ENCODE measurements around the gene CCDC6.
"Not testable (repeated sequence)": the region's sequence is repeated elsewhere in the genome, so short reads cannot be mapped to it uniquely, and the experiment has no call there.

The CCDC6 gene

DNA sequence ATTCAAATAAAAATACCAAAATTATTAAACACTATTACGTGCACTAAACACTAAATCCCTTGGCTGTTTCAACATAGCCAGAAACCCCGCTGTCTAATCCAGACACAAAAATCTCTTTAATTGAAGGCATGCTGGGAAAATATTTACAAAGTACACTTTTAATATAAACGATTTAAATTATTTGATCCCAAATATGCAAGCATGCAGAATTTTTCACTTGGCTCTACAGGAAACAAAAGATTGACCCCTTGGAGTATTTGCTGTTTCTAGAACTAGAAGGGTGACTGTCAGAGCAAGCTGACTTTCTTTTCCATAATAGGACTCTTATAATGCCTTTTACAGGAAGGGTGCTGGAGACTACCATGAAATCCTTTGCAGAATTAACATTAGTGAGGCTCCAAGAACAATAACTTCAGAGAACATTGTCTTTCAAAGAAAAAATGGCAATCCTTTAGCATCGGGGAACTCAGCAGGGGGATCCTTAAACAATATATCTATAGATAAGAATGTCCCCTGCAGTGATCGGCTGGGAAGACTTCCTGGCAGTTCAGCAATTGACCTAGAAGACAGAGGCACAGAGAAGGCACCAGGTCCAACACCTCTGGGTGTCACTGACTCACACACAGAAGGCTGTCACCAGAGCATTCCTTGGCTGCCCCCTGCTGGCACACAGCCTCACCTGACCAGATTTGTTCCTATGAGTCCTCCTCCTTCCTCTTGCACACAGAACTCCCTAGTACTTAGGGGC is 97.3 kb downstream of the CCDC6 start:
- DNase-seq (ENCODE audit: low read depth): peak; percentile 40

DNA sequence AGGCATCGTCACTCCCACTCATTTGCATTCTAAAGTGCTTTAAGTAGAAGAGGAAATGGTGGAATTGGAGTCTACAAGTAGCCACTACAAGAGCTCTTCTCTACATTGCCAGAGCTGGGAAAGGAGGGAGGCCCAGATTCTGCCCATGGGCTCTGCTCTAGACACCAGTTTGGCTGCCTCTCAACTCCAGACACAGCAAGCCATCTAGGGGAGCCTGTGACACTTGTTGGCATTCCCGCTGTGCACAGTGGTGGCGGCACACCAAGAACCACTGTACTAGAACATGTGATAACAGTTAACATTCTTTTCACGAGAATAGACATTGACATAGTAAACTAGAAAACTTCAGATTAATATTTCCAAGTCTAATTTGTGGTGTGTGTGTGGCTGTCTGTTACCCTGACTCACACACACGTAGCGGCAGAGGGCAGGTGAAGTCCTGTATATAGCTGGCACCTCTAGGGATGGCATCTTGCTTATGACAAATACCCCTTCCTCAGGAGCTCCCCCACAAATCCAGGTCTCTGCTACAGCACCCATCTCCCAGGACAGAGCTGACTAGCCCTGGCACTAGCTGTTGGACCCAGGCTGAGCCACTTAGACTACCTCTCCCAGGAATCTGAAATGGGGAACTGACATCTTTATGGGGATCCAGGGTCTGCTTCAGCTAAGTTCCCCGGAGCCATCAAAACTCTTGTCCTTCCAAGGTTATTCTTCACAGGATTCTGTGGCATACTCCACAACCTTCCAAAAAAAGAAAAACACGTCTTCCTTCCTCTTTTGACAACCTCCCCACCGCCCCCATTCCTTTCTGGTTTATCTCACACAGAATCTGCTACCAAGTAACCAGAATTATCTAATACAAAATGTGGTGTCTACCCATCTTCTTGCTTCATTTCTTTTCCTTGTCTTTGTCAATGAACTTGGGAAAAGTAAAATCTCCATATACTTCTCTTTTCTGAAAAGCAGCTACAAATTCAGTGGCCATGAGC is 98.4 kb downstream of the CCDC6 start:
- no peak for DNase-seq (ENCODE audit: low read depth)

DNA sequence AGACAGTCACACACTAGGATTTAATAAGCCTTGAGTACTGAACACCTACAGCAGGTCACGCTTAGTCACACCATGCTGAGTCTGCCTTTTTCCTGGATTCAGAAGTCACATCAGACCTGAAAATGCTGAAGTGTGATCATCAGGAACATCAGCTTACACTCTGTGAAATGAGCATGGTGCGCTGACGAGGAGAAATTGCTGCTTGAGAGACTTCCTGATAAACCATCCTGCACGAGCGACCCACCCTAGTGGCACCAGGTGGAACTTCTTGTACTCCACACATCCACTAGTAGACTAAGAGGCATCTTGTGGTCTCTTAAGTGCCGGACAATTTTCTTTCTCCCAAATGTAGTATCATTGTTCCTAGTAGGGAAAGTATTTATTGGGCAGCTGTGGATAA is 101.3 kb downstream of the CCDC6 start:
- DNase-seq (ENCODE audit: low read depth): peak; percentile 29

DNA sequence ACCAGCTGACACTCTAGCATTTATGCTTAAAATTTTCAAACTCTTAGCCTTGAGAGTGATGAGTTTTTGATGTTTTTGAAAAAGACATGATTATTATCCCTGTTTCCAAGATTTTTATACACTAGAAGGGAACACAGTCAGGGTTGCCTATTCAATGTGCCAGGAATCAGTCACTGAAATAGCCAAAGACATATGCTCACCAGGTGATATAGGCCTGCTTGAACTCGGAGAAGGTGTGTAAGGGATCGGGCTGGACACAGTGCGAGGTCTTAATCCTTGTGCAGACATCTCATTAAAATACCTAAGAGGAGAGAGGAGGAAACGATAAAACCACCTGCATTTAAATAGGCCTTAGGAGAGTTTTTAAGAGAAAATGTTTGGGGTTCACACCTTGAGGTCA is 102.1 kb downstream of the CCDC6 start:
- no peak for DNase-seq (ENCODE audit: low read depth)

DNA sequence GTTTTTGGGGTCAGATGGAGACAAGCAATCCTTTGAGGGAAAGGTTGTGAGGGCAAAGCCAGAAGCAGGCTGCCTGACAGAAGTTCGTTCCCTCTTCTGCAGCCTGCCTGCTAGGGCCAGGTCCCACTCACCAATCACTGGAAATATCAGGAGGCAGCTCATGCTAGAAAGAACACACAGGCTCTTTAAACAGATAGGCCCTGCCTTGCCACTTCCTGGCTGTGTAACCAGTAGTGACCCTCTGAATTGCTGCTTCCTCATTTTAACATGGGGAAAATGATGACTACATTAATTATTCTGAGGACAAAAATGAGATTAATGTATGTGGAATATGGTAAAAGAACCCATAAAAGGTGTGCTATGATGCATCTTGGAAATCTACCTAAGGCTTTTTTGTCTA is 102.6 kb downstream of the CCDC6 start:
- DNase-seq (ENCODE audit: low read depth): no peak

DNA sequence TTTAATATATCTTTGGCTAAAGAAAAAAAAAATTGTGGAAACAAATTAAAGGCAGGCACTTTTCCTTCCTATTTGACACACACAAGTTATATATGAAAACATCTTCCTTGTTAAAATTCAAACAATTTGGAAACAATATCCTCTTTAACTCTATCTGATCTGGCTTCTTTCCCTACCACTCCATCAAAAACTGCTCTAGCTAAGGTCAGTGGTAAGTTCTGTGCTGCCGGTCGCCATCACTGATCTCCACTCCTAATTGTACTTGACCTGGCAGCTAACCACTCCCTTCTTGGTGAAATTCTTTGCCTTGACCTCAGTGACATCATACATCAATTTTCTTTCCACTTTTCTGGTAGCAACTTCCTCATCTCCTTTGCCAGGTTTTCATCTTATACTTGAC is 105.2 kb downstream of the CCDC6 start:
- DNase-seq (ENCODE audit: low read depth): no peak

DNA sequence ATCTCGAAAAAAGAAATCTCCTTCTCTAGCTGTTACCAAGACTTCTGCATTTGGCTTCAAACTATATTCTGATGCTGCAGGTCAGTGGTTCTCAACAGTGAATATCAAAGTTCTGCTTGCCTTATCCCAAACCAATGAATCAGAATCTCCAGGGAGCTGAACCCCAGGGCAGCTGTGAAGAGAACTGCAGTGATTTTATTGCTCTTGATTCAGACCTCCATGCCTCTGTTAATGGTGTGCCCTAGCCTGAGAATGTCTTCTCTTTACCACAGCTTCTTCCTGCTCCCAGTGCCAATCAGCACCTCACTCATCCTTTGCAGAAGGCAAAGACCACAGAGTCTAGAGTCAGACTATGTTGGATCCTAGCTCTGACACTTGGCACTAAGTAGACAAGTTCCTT is 106.9 kb downstream of the CCDC6 start:
- DNase-seq (ENCODE audit: low read depth): no peak

DNA sequence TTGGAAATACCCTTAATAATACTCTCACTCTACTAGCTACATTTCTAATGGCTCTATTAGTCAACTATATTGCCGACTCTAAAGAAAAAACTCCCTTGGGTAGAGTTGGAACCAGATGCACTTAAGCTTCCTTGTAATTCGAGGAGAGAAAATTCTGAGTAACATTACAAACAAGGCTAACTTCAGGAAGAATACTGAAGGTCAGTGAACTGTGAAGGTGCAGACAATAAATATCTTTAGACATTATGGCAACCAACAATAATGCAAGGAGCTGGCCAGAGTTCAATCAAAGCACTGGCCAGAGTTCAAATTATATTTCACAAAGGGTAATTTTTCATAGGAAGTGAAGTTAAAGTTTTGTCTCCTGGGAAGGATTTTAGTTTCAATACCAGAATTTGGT is 112.4 kb downstream of the CCDC6 start:
- peak; percentile 14 for DNase-seq (ENCODE audit: low read depth)

DNA sequence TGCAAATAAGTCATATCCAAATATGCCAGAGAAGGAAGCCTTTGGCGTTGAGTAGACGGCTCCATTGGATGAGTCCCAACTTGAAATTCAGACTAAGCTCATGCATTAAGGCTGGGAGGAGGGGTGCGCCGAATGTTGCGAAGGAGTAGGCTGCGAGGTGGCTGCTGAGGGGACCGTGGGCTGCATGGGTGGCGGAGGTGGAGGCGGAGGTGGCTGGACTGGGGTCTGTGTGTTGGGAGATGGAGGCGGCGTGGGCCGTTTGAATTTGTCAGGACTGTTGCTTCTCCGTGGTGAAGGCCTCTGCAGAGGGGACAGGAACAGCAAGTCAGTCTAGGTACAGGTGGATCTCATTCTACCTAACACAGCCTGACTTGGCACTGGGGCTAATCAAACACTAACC is 113.5 kb downstream of the CCDC6 start:
- DNase-seq (ENCODE audit: low read depth): no peak

DNA sequence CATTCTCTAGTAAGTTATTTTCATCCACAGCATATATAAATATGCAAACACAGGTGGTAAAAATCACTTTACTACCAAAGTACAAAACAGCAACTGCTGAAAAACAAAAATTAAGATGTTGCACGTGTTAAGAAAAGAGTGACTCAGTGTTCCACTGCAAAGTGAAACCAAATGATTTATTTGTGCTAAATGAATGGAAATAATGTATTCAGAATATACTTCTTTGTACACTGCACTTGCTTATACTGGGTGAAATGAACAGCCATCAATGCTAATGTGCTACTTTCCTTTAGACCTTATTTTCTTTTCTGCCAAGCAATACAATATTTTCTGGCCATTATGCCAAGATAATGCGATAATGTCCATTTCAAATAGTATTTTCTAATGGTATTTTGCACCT is 114.8 kb downstream of the CCDC6 start:
- no peak for DNase-seq (ENCODE audit: low read depth)

DNA sequence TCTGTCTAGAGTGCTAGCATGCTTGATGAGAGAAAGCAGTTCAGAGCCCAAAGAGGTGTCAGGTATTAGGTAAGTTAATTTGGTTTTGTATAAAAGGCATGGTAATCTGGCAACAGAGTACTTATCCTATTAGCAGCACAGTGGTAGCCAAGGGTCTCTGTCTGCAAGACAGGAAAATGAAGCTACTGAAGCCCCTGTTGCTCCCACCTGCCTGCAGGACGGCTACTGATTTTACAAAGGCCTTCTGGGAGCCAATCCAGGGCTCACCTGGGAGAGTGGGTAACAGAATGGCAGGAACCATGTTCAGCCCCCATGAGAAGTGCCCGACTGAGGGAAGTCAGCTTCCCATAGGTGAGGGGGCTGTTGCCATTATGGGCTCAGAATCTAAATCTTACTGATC is 116.3 kb downstream of the CCDC6 start:
- not testable (repeated sequence) for DNase-seq (ENCODE audit: low read depth)

DNA sequence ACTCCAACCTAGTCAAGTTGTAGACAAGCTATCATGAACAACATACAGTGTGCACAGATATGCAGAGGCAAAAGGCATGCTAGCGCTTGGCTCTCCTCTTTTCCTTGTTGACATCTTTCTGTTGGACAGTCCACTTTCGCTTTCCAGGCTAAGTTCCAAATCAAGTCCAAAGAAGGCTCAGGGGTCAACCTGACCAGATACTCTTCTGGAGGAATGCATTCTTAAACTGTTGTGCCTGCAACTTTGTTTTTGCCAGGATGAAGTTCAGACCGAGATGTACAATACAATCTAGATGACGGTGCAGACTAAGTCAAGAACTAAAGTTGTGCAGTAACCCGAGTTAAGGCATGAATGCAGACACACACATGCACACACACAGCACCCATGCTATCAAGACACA is 117.4 kb downstream of the CCDC6 start:
- not testable (repeated sequence) for DNase-seq (ENCODE audit: low read depth)

DNA sequence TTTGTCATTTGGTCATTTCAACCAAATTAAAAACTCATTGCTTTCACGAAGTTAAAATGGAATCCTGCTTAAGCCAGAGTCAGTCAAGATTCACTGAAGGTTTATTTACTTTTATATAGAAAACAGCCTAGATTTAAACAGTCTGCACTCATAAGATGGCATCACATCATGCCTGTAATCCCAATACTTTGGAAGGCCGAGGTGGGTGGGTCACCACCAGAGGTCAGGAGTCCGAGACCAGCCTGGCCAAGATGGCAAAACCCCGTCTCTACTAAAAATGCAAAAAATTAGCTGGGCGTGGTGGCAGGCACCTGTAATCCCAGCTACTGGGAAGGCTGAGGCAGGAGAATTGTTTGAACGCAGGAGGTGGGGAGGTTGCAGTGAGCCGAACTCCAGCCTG is 119.3 kb downstream of the CCDC6 start:
- DNase-seq (ENCODE audit: low read depth): not testable (repeated sequence)

DNA sequence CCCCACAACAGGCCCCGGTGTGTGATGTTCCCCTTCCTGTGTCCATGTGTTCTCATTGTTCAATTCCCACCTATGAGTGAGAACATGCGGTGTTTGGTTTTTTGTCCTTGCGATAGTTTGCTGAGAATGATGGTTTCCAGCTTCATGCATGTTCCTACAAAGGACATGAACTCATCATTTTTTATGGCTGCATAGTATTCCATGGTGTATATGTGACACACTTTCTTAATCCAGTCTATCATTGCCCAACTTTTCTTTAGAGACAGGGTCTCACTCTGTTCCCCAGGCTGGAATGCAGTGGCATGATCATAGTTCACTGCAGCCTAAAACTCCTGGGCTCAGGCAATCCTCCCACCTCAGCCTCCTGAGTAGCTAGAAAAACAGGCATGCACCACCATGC is 120.9 kb downstream of the CCDC6 start:
- not testable (repeated sequence) for DNase-seq (ENCODE audit: low read depth)

DNA sequence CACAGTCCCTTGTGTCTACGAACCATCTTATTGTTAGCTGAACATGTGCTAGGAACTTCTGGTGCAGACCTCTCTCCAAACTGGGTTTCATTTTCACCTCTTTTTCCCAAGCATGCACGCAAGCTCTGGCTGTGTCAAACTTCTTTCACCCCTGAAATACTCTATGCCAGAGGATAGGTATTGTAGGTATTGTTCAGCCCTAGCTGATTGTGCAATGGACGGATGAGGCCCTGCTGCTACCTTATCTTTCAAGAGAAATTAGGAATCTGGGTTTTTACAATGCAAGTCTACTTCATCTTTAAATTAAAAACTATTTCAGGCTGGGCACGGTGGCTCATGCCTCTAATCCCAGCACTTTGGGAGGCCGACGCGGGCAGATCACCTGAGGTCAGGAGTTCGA is 124.8 kb downstream of the CCDC6 start:
- DNase-seq (ENCODE audit: low read depth): no peak

DNA sequence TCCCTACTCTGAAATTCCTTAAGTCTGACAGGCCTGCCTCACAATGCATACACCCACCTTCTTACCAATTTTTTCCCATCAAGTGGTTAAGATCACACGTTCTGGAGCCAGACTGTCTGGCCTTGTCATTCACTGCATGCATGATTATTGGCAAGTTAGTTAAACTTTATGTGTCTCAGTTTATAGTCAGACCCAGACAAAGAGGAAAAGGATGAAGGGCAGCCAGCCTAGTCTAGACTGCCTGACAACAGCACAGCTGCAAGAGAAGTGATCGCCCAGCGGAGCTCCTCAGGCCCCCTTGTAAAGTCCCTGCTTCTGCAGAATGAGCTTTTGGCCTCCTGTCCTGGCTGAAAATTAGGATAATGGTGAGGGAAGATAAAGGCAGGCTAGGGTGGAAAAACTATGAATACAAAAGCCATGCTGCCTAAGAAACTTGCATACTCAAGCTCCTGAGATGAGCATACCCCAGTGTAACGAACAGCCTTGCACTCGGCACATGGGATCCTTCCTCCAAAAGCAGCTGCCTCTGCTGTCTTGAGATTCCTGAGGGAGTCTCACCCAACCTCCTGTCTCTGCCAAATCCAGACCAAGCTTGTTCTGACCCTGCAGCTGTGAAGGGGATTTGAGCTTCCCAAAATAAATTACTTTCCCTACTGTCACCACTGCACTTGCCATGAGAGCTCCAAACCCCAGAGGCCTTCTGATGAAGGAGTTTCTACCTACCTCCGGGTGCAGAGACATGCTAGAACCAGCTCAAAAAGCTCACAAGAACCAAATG is 126.4 kb downstream of the CCDC6 start:
- DNase-seq (ENCODE audit: low read depth): no peak

DNA sequence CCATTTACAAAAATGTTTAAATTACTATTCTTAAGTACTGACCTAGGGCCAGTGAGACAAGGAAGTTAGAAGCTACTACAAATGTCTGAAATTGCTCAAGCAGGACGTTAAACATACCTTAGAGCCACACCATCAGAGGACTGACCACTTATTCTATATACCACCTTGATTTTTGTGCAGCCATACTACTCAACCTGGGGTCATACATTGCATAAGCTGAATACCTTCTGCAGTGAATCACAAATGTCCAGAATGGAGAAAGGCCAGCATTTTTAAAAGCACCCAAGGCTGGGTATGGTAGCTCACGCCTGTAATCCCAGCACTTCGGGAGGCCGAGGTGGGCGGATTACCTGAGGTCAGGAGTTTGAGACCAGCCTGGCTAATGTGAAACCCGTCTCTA is 131.9 kb downstream of the CCDC6 start:
- no peak for DNase-seq (ENCODE audit: low read depth)

DNA sequence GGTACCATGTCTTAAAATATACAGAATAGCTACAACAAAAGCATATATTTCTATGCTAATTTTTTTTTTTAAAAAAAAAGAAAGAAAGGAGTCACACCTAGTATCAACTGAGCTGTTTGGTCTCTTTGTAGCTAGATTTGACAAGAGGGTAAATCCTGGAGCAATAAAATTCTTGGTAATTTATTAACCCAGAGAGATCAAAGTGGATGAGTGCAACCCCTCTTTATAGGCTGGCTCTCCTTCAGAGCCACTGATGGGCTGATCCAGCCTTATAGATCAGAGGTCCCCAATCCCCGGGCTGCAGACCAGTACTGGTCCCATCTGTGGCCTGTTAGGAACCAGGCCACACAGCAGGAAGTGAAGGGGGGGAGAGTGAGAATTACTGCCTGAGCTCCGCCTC is 133.3 kb downstream of the CCDC6 start:
- DNase-seq (ENCODE audit: low read depth): no peak

DNA sequence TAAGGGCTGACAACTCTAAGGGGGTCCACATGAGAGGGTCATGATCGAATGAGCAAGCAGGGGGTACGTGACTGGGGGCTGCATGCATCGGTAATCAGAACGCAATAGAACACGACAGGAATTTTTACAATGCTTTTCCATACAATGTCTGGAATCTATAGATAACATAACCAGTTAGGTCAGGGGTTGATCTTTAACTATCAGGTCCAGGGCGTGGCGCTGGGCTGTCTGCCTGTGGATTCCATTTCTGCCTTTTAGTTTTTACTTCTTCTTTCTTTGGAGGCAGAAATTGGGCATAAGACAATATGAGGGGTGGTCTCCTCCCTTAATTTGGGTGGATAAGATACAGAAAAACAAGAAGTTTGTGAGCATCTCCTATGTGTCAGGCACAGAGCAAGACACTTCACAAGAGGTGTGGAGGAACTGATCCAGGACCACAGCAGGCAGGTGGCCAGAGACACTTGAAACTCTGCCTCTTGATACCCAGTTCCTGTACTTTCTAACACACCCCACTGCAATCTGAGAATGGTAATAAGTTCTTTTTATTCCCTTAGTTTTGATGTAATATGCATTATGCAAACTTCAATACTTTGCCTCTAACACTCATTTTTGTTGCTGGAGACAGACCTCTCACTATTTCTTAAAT is 135.1 kb downstream of the CCDC6 start:
- no peak for DNase-seq (ENCODE audit: low read depth)

DNA sequence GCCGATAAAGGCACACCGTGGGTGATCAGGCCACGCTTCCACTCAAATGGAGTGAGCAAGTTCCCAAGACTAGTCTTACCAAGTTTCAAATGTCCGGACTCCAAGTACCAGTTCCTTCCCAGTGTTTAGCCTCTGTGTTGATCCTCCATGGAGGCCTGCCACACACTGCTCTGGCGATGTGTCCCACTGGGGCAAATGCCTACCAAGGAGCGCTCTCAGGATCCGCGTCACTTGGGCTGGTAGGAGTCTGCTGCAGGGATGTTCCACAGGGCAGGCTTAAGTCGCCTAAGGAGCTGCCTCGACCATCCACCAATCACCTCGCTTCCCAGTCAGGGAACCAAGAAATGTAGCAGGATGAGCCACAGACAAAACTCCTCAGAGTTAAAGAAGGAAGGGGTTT is 135.7 kb downstream of the CCDC6 start:
- DNase-seq (ENCODE audit: low read depth): no peak

DNA sequence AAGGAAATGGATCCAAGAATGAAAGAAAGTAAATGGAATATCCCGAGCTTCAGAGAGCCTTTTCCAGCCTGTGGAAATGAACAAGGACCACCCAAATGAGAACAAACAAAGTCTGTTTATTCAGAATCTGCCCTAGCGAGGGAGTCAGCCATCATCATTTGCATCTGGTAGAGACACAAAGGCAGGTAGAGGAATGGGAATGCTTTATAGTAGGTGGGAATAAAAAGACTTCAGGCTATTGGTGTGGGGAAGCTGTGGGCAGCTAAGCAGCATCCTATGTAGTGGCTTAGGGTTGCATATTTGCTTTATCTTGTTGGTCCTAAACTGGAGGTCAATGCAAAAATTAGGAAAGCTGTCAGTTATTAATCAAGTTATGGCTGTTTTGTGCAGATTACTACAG is 143.9 kb downstream of the CCDC6 start:
- DNase-seq (ENCODE audit: low read depth): no peak

DNA sequence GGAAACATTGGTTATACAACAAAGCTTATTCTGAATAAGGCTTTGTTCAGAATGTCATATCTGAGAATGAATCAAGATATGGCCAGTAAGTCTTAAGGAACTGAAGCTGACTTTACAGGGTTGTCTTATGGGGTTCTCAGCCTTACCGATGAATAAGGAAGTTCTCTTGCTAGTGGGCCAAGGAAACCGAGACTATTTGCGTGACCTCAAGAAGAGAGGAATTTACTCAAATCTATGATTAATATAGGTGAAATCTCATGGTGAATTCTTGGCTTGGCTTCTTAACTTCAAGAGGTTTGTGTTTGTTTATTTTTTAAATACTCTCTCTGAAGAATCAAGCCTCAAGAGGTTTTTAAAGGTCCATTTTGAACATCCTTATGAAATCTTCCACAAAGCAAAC is 148.4 kb downstream of the CCDC6 start:
- DNase-seq (ENCODE audit: low read depth): peak; percentile 53

Data from amniotic epithelial cell (primary cell).